Glomerular endothelial cell (primary cell): ENCODE measurements around the gene CETN3. TPM values are rescaled to one million over a fixed set of nuclear protein-coding genes. Genes with fewer than 3 reads are reported as not detected.

Source experiments
- total RNA-seq: library from RNA; depleted of rRNA; stranded (reverse); fragments of >200 nt; gene quantifications from 2 replicates; pipeline ENCODE4 v1.2.3, GENCODE V29; 2015

Gene CETN3
- total RNA-seq, 1 donor from 2014 or later, result 12.2 TPM

Other genes with a start within 250 kb of the CETN3 start
- 4.4 and 6.2 TPM in 2 replicates for gene MBLAC2, start 65.0 kb upstream of the CETN3 start, total RNA-seq
- 7.9 and 15.1 TPM in 2 replicates for gene POLR3G, start 65.1 kb upstream of the CETN3 start, total RNA-seq
- gene LYSMD3, start 119.8 kb upstream of the CETN3 start, total RNA-seq, result 17.9 and 19.6 TPM in 2 replicates
- gene ADGRV1, start 149.0 kb upstream of the CETN3 start, total RNA-seq, result 0.12 and 0.15 TPM in 2 replicates